HG03432 (cell line): ENCODE data around the gene SLC25A51.

ENCODE experiments used
- ATAC-seq: cut with Tn5 transposase; IDR thresholded peaks from one replicate; pipeline ENCODE4 v1.9.1; 2021; ENCODE audit warnings: mild to moderate bottlenecking, moderate library complexity; ENCODE audit not compliant: unreplicated experiment

SLC25A51 gene

GRCh38 chr9:37937366-37937765 lies 33.4 kb upstream of the SLC25A51 start:
- ATAC-seq = no peak

- no peak for ATAC-seq
Observed at GRCh38 chr9:37936965-37937364, 33.0 kb upstream of the SLC25A51 start.

- ATAC-seq = no peak
Observed at GRCh38 chr9:37936376-37936775, 32.4 kb upstream of the SLC25A51 start.

- ATAC-seq = no peak
Observed at GRCh38 chr9:37935096-37935495, 31.2 kb upstream of the SLC25A51 start.

GRCh38 chr9:37931592-37931991 lies 27.7 kb upstream of the SLC25A51 start:
- ATAC-seq = no peak

GRCh38 chr9:37929441-37929895 lies 25.5 kb upstream of the SLC25A51 start:
- ATAC-seq = no peak

- no peak for ATAC-seq
Observed at GRCh38 chr9:37928552-37929430, 24.9 kb upstream of the SLC25A51 start.

- no peak for ATAC-seq
Observed at GRCh38 chr9:37927601-37928551, 23.9 kb upstream of the SLC25A51 start.

GRCh38 chr9:37927132-37927531 lies 23.2 kb upstream of the SLC25A51 start:
- ATAC-seq = no peak

- ATAC-seq = no peak
Observed at GRCh38 chr9:37926737-37927118, 22.8 kb upstream of the SLC25A51 start.

GRCh38 chr9:37925786-37926736 lies 22.1 kb upstream of the SLC25A51 start:
- no peak for ATAC-seq

GRCh38 chr9:37925006-37925405 lies 21.1 kb upstream of the SLC25A51 start:
- ATAC-seq = no peak

- ATAC-seq = no peak
Observed at GRCh38 chr9:37924538-37924937, 20.6 kb upstream of the SLC25A51 start.

GRCh38 chr9:37923796-37924427 lies 20.0 kb upstream of the SLC25A51 start:
- ATAC-seq = no peak

GRCh38 chr9:37923118-37923795 lies 19.3 kb upstream of the SLC25A51 start:
- no peak for ATAC-seq

- ATAC-seq = no peak
Observed at GRCh38 chr9:37922363-37923117, 18.6 kb upstream of the SLC25A51 start.

GRCh38 chr9:37921546-37922300 lies 17.8 kb upstream of the SLC25A51 start:
- no peak for ATAC-seq

- no peak for ATAC-seq
Observed at GRCh38 chr9:37921168-37921510, 17.2 kb upstream of the SLC25A51 start.
